ENCODE results near the gene CARS2. TPM values are rescaled to one million over a fixed set of nuclear protein-coding genes. Genes with fewer than 3 reads are reported as not detected.

CARS2 gene
- total RNA-seq, 2 experiments from 2014 or later, result 45.0 to 47.3 TPM

- Histone ChIP-seq H3K4me1 (ENCODE audit: insufficient read depth, low read length, poor library complexity, severe bottlenecking) (peaks cover 11% of the 10 kb centered on the region), H3K4me2 (ENCODE audit: low read length) (no peak overlapping the region), H3K9me3 (ENCODE audit: low read length) (no peaks in the 10 kb centered on the region), H3K36me3 (ENCODE audit: insufficient read depth, low read length) (peaks cover 7% of the 10 kb centered on the region), H3K27ac (ENCODE audit: low read depth, low read length, poor library complexity, severe bottlenecking) (no peak overlapping the region), H3K9me2 (ENCODE audit: insufficient read depth, low read length) (no peaks in the 10 kb centered on the region), H3K4me3 (ENCODE audit: low read depth, low read length, poor library complexity, severe bottlenecking) (no peak overlapping the region), H3K79me2 (ENCODE audit: insufficient read depth, low read depth, low read length) (no peaks in the 10 kb centered on the region), H2AFZ (ENCODE audit: low read length) (no peak overlapping the region), H4K20me1 (ENCODE audit: insufficient read depth, low read length) (no peaks in the 10 kb centered on the region)
- POLR2A ChIA-PET, result interaction anchor here (0.9 kb wide), 1 partner anchor 68 kb away, joined by 3 read pairs; no protein-coding TSS in a partner anchor
- DNase-seq (ENCODE audit: low spot score), result no peak
- no TSS peak for BruUV-seq (replicated peaks)
- TF ChIP-seq EZH2phosphoT487 (IDR thresholded peaks at IDR 0.05; ENCODE audit: borderline replicate concordance, low read depth, low read length), result no peak
- no peak for TF ChIP-seq CTCF (conservative IDR thresholded peaks at IDR 0.05; ENCODE audit: low read length)
- CTCF ChIA-PET (ENCODE audit: unreplicated experiment), result no interaction called here
- intact Hi-C loops (cut with micrococcal nuclease; ENCODE audit: unreplicated experiment), result no loop called here
Observed at GRCh38 chr13:110648848-110649421, 57.0 kb downstream of the CARS2 start.

GRCh38 chr13:110648146-110648819 lies 57.6 kb downstream of the CARS2 start:
- TF ChIP-seq CTCF (conservative IDR thresholded peaks at IDR 0.05; ENCODE audit: low read length) (no peak), EZH2phosphoT487 (IDR thresholded peaks at IDR 0.05; ENCODE audit: borderline replicate concordance, low read depth, low read length) (no peak)
- no peaks in the 10 kb centered on the region for H3K9me3 ChIP-seq (ENCODE audit: low read length)
- H3K27ac ChIP-seq (ENCODE audit: low read depth, low read length, poor library complexity, severe bottlenecking), result no peak overlapping the region
- H3K79me2 ChIP-seq (ENCODE audit: insufficient read depth, low read depth, low read length), result no peaks in the 10 kb centered on the region
- ChIA-PET POLR2A (interaction anchor here (0.9 kb wide), 1 partner anchor 69 kb away, joined by 3 read pairs; no protein-coding TSS in a partner anchor), CTCF (ENCODE audit: unreplicated experiment) (no interaction called here)
- no peaks in the 10 kb centered on the region for H3K9me2 ChIP-seq (ENCODE audit: insufficient read depth, low read length)
- H3K36me3 ChIP-seq (ENCODE audit: insufficient read depth, low read length), result peaks cover 12% of the 10 kb centered on the region
- H3K4me1 ChIP-seq (ENCODE audit: insufficient read depth, low read length, poor library complexity, severe bottlenecking), result peaks cover 11% of the 10 kb centered on the region
- no peak for DNase-seq (ENCODE audit: low spot score)
- intact Hi-C loops (cut with micrococcal nuclease; ENCODE audit: unreplicated experiment), result no loop called here
- no peak overlapping the region for H2AFZ ChIP-seq (ENCODE audit: low read length)
- no peak overlapping the region for H3K4me2 ChIP-seq (ENCODE audit: low read length)
- H3K4me3 ChIP-seq (ENCODE audit: low read depth, low read length, poor library complexity, severe bottlenecking), result no peak overlapping the region
- BruUV-seq (replicated peaks), result no TSS peak
- no peaks in the 10 kb centered on the region for H4K20me1 ChIP-seq (ENCODE audit: insufficient read depth, low read length)

- intact Hi-C loops (cut with micrococcal nuclease; ENCODE audit: unreplicated experiment), result no loop called here
- no peak overlapping the region for H3K27ac ChIP-seq (ENCODE audit: low read depth, low read length, poor library complexity, severe bottlenecking)
- no peak for DNase-seq (ENCODE audit: low spot score)
- H3K36me3 ChIP-seq (ENCODE audit: insufficient read depth, low read length), result peaks cover 12% of the 10 kb centered on the region
- BruUV-seq (replicated peaks), result no TSS peak
- peaks cover 11% of the 10 kb centered on the region for H3K4me1 ChIP-seq (ENCODE audit: insufficient read depth, low read length, poor library complexity, severe bottlenecking)
- no peak for TF ChIP-seq CTCF (conservative IDR thresholded peaks at IDR 0.05; ENCODE audit: low read length)
- no peak for TF ChIP-seq EZH2phosphoT487 (IDR thresholded peaks at IDR 0.05; ENCODE audit: borderline replicate concordance, low read depth, low read length)
- ChIA-PET CTCF (ENCODE audit: unreplicated experiment) (no interaction called here), POLR2A (no interaction called here)
- no peaks in the 10 kb centered on the region for H4K20me1 ChIP-seq (ENCODE audit: insufficient read depth, low read length)
- H3K9me2 ChIP-seq (ENCODE audit: insufficient read depth, low read length), result no peaks in the 10 kb centered on the region
- no peaks in the 10 kb centered on the region for H3K79me2 ChIP-seq (ENCODE audit: insufficient read depth, low read depth, low read length)
- H3K4me2 ChIP-seq (ENCODE audit: low read length), result no peak overlapping the region
- H2AFZ ChIP-seq (ENCODE audit: low read length), result no peak overlapping the region
- no peaks in the 10 kb centered on the region for H3K9me3 ChIP-seq (ENCODE audit: low read length)
- no peak overlapping the region for H3K4me3 ChIP-seq (ENCODE audit: low read depth, low read length, poor library complexity, severe bottlenecking)
Observed at GRCh38 chr13:110647365-110647737, 58.6 kb downstream of the CARS2 start.

Measured in OCI-LY7 (cell line).